NCI-H187 treated with DMSO at 0.1 percent for 48 hours (cell line): ENCODE data around the gene CEPT1.

Source experiments
- DNase-seq: peaks from one replicate; lab custom pipeline; 2025; lab: John Stamatoyannopoulos, UW

Gene CEPT1

GRCh38 chr1:111193712-111194480 is 53.9 kb downstream of the CEPT1 start:
- DNase-seq: no peak

- no peak for DNase-seq
Observed at GRCh38 chr1:111195002-111195684, 55.1 kb downstream of the CEPT1 start.

GRCh38 chr1:111196213-111196612 is 56.2 kb downstream of the CEPT1 start:
- no peak for DNase-seq

GRCh38 chr1:111197598-111198284 is 57.7 kb downstream of the CEPT1 start:
- DNase-seq: no peak

DNA sequence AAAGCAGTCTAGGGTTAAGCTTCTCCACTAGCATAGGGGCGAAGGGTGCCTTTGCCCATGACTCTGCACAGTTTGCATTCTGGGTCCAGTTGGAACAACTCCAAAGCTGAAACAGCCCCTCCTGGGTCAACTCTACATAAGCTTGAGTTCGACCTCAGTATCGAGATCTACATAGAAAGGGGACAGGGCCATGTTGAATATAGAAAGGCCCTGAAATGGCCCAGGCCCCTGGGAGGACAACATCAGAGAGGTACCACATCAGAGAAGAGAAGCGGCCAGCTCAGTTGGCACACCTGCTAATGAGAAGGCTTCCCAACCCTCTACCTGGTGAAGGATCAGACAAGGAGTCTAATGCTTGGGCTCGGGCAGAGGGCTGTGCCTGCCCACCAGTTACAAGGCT is 58.8 kb downstream of the CEPT1 start:
- no peak for DNase-seq

DNA sequence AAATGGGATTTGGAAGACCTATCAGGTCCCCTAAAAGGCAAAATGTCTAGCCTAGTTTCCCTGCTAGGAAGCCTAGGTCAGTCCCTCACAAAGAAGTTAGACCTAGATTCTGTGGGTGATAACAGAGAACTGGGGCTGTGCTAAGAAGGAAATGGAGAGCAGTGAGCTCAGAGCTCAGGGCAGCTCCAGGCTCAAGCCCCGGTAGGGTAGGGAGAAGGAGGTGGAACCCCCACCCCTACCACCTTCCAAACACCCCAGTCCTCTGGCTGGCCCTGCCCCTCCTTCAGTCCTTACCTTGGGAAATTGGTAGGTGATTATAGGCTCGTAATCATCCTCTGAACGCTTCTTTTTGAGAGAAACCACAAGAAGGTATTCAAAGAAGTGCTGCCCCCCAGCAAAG is 59.3 kb downstream of the CEPT1 start:
- no peak for DNase-seq

DNA sequence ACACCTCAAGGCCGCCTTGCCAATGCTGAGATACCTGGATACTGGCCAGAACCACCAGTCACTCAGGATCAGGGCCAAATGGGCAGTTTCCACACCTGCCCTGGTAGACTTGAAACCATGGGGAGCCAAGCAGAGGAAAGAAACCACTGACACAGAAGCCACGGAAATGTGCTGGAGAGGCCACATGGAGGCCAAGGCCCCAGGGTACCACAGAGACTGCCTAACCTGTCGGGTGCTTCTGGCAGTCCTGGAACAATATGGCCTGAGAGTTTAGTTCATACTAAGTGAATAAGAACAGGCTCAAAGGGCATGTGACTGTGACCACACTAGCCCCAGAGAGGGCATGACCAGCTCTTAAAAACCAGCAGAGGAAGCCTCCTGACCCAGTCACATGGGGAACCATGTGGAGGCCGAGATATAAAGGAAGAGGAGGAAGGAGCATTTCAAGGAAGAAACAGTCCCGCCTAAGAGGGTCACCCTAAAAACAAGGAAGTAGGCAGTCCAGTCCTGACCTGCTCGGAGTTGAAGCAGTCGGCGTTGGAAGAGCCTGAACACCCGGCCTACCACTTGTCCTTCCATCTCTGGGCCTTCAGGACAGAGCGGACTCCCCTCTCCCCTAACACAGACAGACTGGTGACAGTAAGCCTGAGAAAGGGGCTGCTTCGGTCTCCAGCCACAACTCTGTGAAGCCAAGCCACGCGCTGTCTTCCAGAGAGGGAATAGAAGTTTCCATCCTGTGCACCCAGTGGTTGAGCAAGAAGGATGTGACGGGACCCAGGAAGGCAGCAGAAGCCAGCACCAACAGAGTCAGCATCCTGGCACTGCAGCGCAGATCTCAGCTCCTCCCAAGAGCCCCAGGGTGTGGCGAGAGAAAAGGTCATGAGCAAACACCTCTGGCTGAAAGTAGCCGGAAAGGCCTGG is 60.1 kb downstream of the CEPT1 start, which contains the start of gene DENND2D:
TSS of gene DENND2D (minus strand) at position 766 of the 921 bp plus-strand sequence. CDS start at position 579, 187 bp downstream.
- DNase-seq: no peak

GRCh38 chr1:111200802-111201161 is 60.8 kb downstream of the CEPT1 start:
- DNase-seq: no peak

DNA sequence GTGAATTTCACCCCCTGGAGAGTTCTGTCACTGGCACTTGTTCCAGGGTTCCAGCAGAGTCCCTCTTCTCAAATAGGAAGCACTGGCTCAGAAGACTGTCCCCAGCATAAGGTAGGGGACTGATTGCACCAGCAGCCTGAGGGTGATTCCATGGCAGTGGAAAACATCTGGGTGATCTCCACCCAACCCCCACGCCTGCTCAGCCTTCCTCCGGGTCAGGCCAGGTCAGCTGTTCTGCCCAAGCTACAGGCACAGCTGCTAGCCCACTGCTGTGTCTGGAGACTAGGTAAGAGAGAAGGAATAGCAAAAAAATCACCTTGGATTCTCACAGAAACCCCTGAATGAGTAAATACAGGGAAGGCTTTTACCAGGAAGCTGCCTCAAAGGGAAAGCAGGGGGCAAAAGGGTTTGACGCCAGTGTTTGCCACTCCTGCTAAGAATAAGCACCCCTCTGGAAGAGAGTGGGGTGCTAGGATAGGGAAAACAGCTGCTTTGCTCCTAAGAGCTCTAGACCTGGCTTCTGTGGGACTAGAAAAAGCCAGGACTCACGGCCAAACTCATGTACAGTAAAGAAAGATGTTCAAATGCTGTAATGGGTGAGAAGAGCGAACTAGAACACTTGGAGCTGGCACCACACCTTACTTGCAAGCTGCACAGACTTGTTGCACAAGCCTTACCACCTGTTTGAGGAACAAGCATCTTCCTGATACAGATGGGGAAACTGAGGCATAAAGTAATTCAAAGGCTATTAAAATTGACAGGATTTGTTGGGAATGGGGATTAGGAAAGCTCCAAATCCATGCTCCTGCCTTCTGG is 61.5 kb downstream of the CEPT1 start:
- DNase-seq: no peak

GRCh38 chr1:111202366-111202706 is 62.3 kb downstream of the CEPT1 start:
- no peak for DNase-seq

DNA sequence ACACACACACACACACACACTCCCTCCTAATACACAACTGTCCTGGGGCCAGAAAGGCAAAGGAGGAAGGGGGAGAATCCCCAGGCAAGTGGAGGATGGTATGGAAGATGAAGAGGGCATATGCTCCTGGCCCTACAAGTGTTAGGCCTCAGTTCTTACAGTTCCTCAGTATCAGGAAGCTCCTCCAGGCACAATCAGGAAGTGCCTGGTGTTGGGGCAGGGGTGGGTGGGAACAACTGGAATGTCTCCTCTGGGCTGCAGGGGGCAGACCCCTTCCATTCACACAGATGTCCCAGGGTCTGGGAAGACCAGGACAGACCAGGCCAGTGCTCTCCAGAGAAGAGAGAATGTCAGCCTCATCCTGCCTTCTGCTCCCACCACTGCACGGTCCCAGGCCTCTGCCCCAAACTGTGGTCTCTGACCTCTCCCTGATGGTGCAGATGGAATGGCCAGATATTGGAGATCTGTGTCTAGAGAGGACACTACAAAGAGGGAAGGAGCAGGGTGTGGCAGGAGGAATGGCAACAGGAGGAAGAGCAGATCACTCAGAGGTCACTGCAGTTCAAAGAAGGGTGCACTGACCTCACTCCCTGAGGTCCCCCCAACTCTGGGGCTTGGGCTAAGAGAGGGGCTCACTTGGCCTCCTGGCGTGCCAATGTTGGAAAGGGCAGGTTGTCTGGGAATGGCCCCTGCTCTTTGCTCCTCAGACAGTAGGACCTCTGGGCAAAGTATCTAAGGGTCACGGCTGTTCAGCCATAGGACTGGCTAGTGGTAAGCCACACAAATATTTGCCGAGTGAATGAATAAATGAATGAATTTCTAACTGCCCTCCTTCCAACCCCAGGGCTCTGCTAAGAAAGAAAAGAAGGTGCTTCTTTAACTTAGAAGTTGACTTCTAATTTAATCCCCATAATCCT is 62.9 kb downstream of the CEPT1 start:
- no peak for DNase-seq

DNA sequence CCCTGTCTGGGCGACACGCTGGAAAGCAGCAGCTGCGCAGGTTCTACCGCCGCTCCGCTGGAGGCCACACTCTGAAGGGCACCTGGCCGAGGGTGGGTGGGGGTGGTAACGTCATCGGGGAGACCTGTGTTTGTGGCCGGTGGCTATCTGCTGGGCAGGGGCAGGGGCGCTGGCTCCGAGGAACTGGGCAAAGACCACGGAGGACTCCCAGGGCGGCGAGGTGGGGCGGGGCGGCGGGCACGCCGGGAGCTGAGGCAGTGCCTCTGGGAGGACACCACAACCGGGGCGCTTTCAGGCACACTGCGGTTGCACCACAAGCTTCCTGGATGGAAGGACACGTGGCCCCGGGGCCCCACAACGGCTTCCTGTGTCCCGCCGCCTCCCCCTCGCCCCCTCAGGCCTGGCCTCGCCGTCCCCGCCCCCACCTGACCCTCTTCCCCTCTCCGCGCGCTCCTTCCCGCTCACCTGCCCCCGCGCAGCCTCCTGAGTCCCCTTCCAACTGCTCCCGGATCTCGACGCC is 63.7 kb downstream of the CEPT1 start:
- DNase-seq: no peak

- no peak for DNase-seq
Observed at GRCh38 chr1:111204201-111204982, 64.4 kb downstream of the CEPT1 start.

DNA sequence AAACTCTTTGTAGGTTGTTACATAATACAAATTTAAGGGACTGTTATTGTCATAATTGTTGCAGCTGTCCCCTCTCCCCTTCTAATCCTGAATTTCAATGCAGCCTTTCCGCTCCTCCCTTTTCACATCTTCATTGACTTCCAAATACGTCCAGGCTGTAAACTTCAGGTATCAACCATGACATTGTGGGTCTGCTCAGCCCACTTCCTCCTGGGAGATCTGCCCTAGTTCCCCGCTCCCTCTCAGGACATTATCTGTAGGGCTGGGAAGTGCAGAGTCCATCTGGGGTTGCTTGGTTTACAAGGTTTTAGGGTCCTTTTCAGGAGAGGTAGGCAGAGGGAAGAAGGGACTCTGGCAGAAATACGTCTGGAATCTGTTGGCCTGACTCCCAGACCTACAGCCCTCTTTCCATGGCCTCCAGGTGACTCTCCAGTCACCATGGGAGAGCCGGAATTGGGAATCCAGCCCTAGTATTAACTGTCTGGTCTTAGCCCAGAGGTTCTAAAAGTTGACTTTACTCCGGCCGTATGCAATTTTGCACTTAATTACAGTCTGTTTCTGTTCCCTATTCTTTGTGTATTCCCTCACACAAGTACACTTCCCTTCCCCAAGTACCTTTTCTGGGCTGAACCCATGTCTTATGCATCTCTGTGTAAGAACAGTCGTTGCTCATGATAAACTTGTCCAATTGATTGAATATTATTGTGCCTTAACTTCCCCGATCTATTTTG is 65.1 kb downstream of the CEPT1 start:
- DNase-seq: no peak

DNA sequence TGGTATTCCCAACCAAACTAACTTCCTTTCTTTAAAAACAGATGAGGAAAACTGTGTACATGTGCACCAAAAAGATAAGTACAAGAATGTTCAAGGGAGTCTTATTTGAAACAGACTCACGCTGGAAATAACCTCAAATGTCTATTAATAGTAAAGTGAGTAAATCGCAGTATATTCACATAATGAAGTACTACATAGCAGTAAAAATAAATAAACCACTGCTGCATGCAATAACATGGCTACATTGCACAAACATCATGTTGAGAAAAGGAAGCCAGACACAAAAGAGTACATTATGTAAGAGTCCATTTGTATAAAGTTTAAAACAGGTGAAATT is 65.7 kb downstream of the CEPT1 start:
- DNase-seq: no peak

GRCh38 chr1:111208921-111209320 is 68.9 kb downstream of the CEPT1 start:
- DNase-seq: no peak

- DNase-seq: no peak
Observed at GRCh38 chr1:111209622-111210021, 69.6 kb downstream of the CEPT1 start.

DNA sequence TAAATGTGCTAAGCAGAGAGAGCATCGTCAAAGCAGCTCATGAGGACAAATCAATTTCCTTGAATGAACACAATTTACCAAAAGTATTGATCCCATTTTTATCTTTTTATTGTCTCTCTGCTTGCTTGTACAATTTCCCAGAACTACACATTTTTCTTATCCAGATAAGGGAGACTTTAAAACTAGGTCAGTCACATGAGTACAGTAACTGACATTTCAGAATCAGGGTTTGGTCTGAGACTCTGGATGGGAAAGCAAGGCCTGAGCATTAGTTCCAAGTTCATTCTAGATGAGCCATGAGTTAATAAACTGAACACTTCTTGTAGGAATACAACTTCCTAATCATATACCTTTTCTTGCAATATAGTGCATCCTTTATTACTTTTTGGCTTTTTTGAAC is 71.9 kb downstream of the CEPT1 start:
- no peak for DNase-seq
